Keratinocyte (primary cell): ENCODE measurements around the gene ARMS2. TPM values are rescaled to one million over a fixed set of nuclear protein-coding genes. Genes with fewer than 3 reads are reported as not detected.

Source experiments
- DNase-seq: peaks from one replicate; pipeline ENCODE4 v3.0.0-alpha.2; 2011; ENCODE audit warnings: low read depth, missing footprints, low spot score
- FAIRE-seq: peaks from 2 replicates; lab custom pipeline; 2011; peaks lifted over from hg19 to GRCh38; lab: Jason Lieb, UNC
- H2AFZ ChIP-seq: 2 replicates; pipeline ENCODE4 v1.6.0; 2012; ENCODE audit warnings: low read length, control low read depth, inconsistent platforms; ENCODE audit not compliant: control insufficient read depth
- H3K27ac ChIP-seq: 2 replicates; pipeline ENCODE4 v1.5.1; 2011; ENCODE audit warnings: low read length; ENCODE audit not compliant: control insufficient read depth, insufficient read depth
- H3K27me3 ChIP-seq: 3 replicates; pipeline ENCODE4 v1.6.0; 2011; ENCODE audit warnings: low read length; ENCODE audit not compliant: control insufficient read depth, insufficient read depth; ENCODE audit errors: extremely low read depth
- H3K36me3 ChIP-seq, 2 experiments: 2 replicates in 1 of 2; 3 replicates in 1 of 2; pipeline ENCODE4 v1.5.1; 2011; ENCODE audit warnings: low read length in 2 of 2, mild to moderate bottlenecking in 1 of 2; ENCODE audit not compliant: control insufficient read depth in 2 of 2, insufficient read depth in 2 of 2; ENCODE audit errors: extremely low read depth in 1 of 2
- H3K4me1 ChIP-seq: 3 replicates; pipeline ENCODE4 v1.5.1; 2011; ENCODE audit warnings: low read length; ENCODE audit not compliant: control insufficient read depth, insufficient read depth; ENCODE audit errors: extremely low read depth
- H3K4me2 ChIP-seq: 3 replicates; pipeline ENCODE4 v1.6.0; 2011; ENCODE audit warnings: low read depth, low read length; ENCODE audit not compliant: control insufficient read depth, insufficient read depth; ENCODE audit errors: extremely low read depth
- H3K4me3 ChIP-seq, 3 experiments: fragments of 200-600 bp in 1 of 3; sonication (generic) in 1 of 3; 2 replicates in 2 of 3; 3 replicates in 1 of 3; pipeline ENCODE4 v1.5.1; 2011 to 2016; ENCODE audit warnings: low read length in 3 of 3, mild to moderate bottlenecking in 3 of 3, control low read depth in 2 of 3, inconsistent platforms in 1 of 3, low read depth in 1 of 3, mixed read lengths in 1 of 3, mixed run types in 1 of 3, moderate library complexity in 1 of 3; ENCODE audit not compliant: control insufficient read depth in 2 of 3, insufficient read depth in 2 of 3; ENCODE audit errors: extremely low read depth in 1 of 3
- H3K79me2 ChIP-seq: 2 replicates; pipeline ENCODE4 v1.6.0; 2012; ENCODE audit warnings: low read length; ENCODE audit not compliant: control insufficient read depth, insufficient read depth
- H3K9ac ChIP-seq: 3 replicates; pipeline ENCODE4 v1.6.0; 2011; ENCODE audit warnings: low read length; ENCODE audit not compliant: control insufficient read depth, insufficient read depth; ENCODE audit errors: extremely low read depth
- H3K9me1 ChIP-seq: 3 replicates; pipeline ENCODE4 v1.6.0; 2011; ENCODE audit warnings: low read length; ENCODE audit not compliant: control insufficient read depth, insufficient read depth; ENCODE audit errors: extremely low read depth
- H3K9me3 ChIP-seq: 2 replicates; pipeline ENCODE4 v1.5.1; 2012; ENCODE audit warnings: low read depth, low read length; ENCODE audit not compliant: control insufficient read depth
- H4K20me1 ChIP-seq: 3 replicates; pipeline ENCODE4 v1.6.0; 2011; ENCODE audit warnings: low read length; ENCODE audit not compliant: control insufficient read depth, insufficient read depth; ENCODE audit errors: extremely low read depth
- CTCF ChIP-seq, 3 experiments: IDR thresholded peaks in 1 of 3; conservative IDR thresholded peaks in 1 of 3; optimal IDR thresholded peaks in 1 of 3; 2 replicates in 2 of 3; 3 replicates in 1 of 3; pipeline versions ENCODE3 to v1.5.1; 2011; ENCODE audit warnings: low read length in 3 of 3, mild to moderate bottlenecking in 3 of 3, moderate library complexity in 2 of 3, control low read depth in 1 of 3, inconsistent platforms in 1 of 3; ENCODE audit not compliant: insufficient read depth in 2 of 3; ENCODE audit errors: extremely low read depth in 1 of 3
- EZH2 ChIP-seq: IDR thresholded peaks from one replicate; pipeline ENCODE4 v1.6.1; 2012; ENCODE audit warnings: inconsistent platforms, mild to moderate bottlenecking, low read length, moderate library complexity
- dilution Hi-C: fragments of 300-500 bp; cut with MboI; formaldehyde crosslinking; loops from one replicate; pipeline ENCODE4 v1.7.0; 2020; ENCODE audit warnings: low sequenced_read_pairs; ENCODE audit not compliant: extremely low pct_ligation_motif_present
- polyA plus RNA-seq, 5 experiments: library from polyadenylated mRNA; depleted of rRNA in 3 of 5; stranded (reverse) in 3 of 5; stranded (forward) in 1 of 5; unstranded in 1 of 5; fragments of >200 nt; gene quantifications; 1 replicate in 1 of 5; 2 replicates in 3 of 5; 3 replicates in 1 of 5; pipeline versions ENCODE4 v1.2.1 to v1.2.3, GENCODE V29; 2011 to 2012; ENCODE audit warnings: missing spikeins in 2 of 5, low read depth in 1 of 5, low replicate concordance in 1 of 5

The ARMS2 gene
- polyA plus RNA-seq, 1 donor (not counting 4 experiments of a cell fraction or from before 2014, with no cell fraction given): 0.08 TPM

- Histone ChIP-seq H3K27me3 (no peaks in the 10 kb centered on the region), H3K79me2 (no peaks in the 10 kb centered on the region), H3K27ac (no peak overlapping the region), H3K4me2 (no peak overlapping the region), H3K4me1 (peaks cover 27% of the 10 kb centered on the region), H3K9me3 (no peaks in the 10 kb centered on the region), H3K36me3 (peaks cover 6 to 15% of the 10 kb centered on the region in 2 experiments), H3K9me1 (no peaks in the 10 kb centered on the region), H3K9ac (no peak overlapping the region), H4K20me1 (no peaks in the 10 kb centered on the region), H2AFZ (no peak overlapping the region), H3K4me3 (no peak overlapping the region)
- TF ChIP-seq CTCF (optimal IDR thresholded peaks at IDR 0.05 in 1 of 3, IDR thresholded peaks at IDR 0.05 in 1 of 3, conservative IDR thresholded peaks at IDR 0.05 in 1 of 3; ENCODE audit: extremely low read depth in 1 of 3, insufficient read depth in 2 of 3, low read length in 3 of 3) (no peak), EZH2 (no peak)
- dilution Hi-C loops: no loop called here
- no peak for DNase-seq
- FAIRE-seq: no peak
These were observed 30.4 kb upstream of the ARMS2 start for GRCh38 chr10:122424059-122424458.

DNA sequence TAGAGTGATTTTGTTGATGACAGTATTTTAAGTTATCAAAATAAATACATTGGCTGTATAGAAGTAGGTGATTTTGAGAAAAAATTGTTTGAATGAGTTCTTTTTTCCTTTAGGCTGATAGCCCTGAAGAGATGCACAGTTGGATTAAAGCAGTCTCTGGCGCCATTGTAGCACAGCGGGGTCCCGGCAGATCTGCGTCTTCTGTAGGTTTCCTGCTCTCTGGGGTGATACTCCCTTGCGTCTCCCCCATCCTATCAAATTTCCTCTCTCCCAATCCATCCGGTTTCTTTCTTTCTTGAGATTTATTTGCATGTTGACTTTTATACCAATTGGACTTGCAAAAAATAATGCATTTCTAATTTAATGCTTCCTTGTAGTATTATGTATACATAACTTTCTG lies 27.6 kb upstream of the ARMS2 start:
- FAIRE-seq (no peak), DNase-seq (no peak)
- Histone ChIP-seq H3K4me1 (peaks cover under 1% of the 10 kb centered on the region), H3K36me3 (peaks cover 15 to 18% of the 10 kb centered on the region in 2 experiments), H2AFZ (no peak overlapping the region), H3K4me2 (no peak overlapping the region), H3K27me3 (no peaks in the 10 kb centered on the region), H3K9me1 (no peaks in the 10 kb centered on the region), H3K79me2 (no peaks in the 10 kb centered on the region), H3K9me3 (no peaks in the 10 kb centered on the region), H3K27ac (no peak overlapping the region), H4K20me1 (no peaks in the 10 kb centered on the region), H3K9ac (no peak overlapping the region), H3K4me3 (no peak overlapping the region)
- dilution Hi-C loops: no loop called here
- no peak for TF ChIP-seq CTCF (optimal IDR thresholded peaks at IDR 0.05 in 1 of 3, IDR thresholded peaks at IDR 0.05 in 1 of 3, conservative IDR thresholded peaks at IDR 0.05 in 1 of 3; ENCODE audit: extremely low read depth in 1 of 3, insufficient read depth in 2 of 3, low read length in 3 of 3)
- no peak for TF ChIP-seq EZH2
